ENCODE data around the gene GLDN.

GRCh38 chr15:51348688-51349087 is 7.2 kb downstream of the GLDN start:
- TF ChIP-seq FOS (IDR thresholded peaks at IDR 0.05; ENCODE audit: low read depth, low read length) (no peak), CTCF (conservative IDR thresholded peaks at IDR 0.05; ENCODE audit: low read depth, low read length) (no peak), POLR2A (IDR thresholded peaks at IDR 0.05; ENCODE audit: low read depth, low read length) (no peak), CEBPB (IDR thresholded peaks at IDR 0.05; ENCODE audit: low read depth, low read length) (no peak), RCOR1 (IDR thresholded peaks at IDR 0.05; ENCODE audit: insufficient replicate concordance, low read length) (no peak), BHLHE40 (IDR thresholded peaks at IDR 0.05; ENCODE audit: low read depth, low read length) (no peak), MAFK (IDR thresholded peaks at IDR 0.05; ENCODE audit: low read depth, low read length) (no peak), RFX5 (IDR thresholded peaks at IDR 0.05; ENCODE audit: low read depth, low read length) (no peak), MXI1 (IDR thresholded peaks at IDR 0.05; ENCODE audit: borderline replicate concordance, low read depth, low read length) (no peak), USF2 (IDR thresholded peaks at IDR 0.05; ENCODE audit: low read depth, low read length) (no peak), ELK1 (IDR thresholded peaks at IDR 0.05; ENCODE audit: borderline replicate concordance, low read depth, low read length) (no peak)
